ENCODE data around the gene RXFP4.
"Not testable (repeated sequence)": the region's sequence is repeated elsewhere in the genome, so short reads cannot be mapped to it uniquely, and the experiment has no call there.

The RXFP4 gene, protein sequence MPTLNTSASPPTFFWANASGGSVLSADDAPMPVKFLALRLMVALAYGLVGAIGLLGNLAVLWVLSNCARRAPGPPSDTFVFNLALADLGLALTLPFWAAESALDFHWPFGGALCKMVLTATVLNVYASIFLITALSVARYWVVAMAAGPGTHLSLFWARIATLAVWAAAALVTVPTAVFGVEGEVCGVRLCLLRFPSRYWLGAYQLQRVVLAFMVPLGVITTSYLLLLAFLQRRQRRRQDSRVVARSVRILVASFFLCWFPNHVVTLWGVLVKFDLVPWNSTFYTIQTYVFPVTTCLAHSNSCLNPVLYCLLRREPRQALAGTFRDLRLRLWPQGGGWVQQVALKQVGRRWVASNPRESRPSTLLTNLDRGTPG

DNA sequence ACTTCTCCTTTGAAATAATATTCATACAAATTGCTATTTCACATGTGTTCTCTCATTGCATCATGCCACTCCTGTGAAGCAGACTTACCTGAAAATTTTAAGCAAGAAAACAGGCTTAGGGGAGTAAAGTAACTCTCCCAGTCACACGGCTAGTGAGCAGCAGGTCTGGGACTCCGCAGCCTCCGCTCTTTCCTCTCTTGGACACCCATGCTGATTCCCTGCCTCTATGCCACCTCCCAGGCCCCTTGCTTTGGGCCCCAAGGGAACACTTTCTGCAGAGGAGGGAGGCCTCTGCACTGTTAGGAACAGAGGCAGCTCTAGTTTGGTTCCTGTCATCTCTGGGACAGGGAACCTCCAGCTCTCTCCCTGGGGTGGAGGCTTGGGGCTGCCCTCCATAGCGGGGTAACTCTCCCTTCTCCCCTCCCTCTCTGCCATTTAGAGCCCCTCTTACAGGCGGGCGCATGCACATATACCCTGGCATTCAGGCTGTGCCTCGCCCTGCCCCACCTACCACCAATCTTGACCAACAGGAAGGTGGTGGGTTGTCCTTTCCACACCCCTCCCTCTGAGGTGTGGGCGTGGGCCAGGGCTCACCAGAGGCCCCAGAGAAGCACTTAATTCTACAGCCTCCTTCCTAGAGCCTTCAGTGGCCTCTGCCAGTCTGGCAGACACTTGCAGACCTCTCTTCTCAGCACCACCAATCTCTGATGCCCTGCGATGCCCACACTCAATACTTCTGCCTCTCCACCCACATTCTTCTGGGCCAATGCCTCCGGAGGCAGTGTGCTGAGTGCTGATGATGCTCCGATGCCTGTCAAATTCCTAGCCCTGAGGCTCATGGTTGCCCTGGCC, at the start of gene RXFP4:
Gene RXFP4, plus strand, starts transcription at position 646 of the 852 bp plus-strand sequence. Its CDS starts 72 bp downstream, at position 718.
- peak in 2 of 3 donors; percentile 35 to 54 for DNase-seq

DNA sequence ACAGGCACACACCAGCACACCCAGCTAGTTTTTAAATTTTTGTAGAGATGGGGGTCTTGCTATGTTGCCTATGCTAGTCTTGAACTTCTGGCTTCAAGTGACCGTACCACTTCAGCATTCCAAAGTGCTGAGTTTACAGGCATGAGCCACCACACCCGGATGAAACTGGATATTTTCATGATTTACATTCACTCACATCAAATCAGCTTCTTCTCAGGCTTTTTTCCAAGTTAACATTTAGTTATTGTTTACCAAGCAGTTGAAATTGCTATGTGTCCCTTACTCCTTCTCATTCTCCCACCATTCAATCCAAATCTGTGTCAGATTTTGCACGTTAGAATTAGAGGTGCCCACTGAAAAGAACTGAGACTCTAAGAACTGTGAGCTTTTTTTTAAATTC, 48.6 kb upstream of the RXFP4 start:
- no peak for DNase-seq

DNA sequence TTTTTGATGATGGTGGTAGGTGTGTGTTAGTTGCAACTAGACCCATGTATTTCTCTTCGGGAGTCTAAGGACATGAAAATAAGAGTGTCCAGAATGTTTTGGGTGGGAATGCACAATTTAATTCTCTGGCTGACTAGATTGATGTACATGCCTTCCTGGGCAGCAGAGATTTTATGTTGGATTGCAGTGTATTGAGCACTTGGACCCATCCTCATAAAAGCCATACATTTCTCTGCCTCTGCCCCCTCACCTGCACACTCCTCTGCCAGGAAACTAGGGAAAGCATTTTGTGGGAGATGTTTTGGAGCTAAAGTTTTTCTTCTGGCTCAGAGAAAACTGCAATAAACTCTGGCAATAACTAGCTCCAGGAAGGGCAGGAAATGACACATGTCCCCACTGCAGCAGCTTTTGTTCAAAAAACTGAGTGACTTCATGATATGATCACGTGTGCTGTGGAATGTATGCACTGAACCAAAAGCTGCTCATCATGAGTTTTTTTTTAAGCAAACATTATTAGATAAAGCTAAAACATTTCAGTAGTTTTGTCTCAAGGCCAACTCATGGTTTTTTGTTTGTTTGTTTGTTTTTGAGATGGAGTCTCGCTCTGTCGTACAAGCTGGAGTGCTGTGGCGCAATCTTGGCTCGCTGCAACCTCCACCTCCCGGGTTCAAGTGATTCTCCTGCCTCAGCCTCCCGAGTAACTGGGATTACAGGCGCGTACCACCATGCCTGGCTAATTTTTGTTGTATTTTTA, 47.9 kb upstream of the RXFP4 start:
- peak; percentile 62 to 87 (median 82) for DNase-seq

DNA sequence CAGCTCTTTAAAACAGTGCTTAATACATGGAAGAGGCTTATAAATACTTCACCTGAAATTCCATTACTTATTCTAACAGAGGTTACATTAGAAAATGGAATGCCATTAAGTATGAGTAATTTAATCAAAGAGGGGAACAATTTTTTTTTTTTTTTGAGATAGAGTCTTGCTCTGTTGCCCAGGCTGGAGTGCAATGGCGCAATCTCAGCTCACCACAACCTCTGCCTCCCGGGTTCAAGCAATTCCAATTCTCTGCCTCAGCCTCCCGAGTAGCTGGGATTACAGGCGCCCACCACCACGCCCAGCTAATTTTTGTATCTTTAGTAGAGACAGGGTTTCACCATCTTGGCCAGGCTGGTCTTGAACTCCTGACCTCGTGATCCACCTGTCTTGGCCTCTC, 45.8 kb upstream of the RXFP4 start:
- DNase-seq: not testable (repeated sequence)

DNA sequence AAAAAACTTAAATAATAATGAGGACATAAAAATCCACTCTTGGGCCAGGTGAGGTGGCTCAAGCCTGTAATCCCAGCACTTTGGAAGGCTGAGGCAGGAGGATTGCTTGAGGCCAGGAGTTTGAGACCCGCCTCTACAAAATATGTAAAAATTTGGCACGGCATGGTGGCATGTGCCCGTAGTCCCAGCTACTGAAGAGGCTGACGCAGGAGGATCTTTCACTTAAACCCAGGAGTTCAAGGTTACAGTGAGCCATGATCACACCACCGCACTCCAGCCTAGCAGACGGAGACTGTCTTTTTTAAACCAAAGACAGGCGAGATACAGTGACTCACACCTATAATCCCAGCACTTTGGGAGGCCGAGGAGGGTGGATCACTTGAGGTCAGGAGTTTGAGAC, 45.0 kb upstream of the RXFP4 start:
- not testable (repeated sequence) for DNase-seq

DNA sequence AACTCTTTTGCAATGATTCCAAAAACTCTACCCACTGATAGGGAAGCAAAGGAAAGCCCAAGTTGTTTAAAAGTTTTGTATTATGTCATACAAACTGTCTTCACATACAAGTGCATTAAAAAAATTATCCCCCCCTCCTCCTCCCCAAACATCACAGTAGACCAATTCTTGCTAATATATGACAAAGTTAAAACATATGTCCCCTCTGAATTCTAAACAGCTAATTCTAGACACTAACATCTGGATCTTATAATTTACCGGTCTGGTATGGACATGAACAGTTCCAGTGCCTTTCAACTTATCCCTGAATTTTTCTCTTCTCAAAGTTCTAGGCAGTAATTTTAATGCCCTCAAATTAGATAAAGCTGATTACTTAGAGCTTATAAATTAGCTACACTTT, 43.7 kb upstream of the RXFP4 start:
- DNase-seq: no peak

DNA sequence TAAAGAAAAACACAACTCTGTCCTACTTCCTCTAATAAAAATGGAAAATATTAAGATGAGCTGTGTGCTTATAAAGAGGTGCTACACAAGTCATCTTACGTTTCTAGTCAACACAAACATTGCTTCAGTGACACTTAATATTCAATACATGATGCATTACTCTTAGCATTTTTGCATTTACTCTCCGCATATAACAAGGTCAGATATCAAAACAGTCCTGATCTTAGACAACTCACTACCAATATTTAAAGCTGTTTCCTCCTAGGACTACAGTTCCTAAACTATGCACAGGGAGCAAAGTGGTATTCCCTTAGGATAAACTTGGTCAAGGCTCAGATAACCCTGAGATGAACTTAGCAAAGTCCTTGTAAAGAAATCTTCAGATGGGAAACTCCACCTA, 42.5 kb upstream of the RXFP4 start:
- no peak for DNase-seq

DNA sequence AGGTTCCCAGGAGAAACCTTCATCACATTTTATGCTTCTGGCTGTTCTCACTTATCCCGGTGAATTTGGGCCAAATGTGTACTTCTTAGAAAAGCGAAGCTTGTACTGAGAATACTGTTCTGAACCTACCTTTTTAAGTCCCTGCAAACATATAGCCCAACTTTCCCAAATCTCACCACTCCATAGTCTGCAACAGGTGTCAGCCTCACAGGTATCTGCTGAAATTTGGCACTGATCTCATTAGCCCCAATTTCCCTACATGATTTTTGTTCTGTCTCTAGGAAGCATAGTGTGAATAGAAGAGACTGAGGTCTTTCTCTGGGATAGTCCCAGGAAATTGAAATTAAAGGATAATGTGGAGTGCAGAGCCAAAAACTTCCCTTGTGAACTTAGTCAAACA, 41.8 kb upstream of the RXFP4 start:
- no peak for DNase-seq

DNA sequence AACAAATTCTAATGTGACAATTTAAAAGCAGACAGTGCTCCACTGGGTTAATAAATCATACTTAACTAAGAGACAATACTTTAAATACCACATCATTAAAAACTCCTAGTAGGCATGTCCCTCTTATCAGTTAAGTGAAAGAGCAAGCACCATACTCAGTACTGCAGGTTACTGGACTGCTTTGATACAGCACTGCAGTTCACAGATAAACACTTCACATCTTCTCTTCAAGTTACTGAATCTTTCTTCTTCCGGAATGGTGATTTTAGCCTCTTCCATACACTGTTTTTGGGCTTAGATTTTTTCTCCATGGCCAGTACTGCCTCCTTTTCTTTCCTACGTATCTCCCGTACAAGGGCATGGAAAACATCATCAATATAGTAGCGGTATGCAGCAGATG, 41.3 kb upstream of the RXFP4 start:
- no peak for DNase-seq

DNA sequence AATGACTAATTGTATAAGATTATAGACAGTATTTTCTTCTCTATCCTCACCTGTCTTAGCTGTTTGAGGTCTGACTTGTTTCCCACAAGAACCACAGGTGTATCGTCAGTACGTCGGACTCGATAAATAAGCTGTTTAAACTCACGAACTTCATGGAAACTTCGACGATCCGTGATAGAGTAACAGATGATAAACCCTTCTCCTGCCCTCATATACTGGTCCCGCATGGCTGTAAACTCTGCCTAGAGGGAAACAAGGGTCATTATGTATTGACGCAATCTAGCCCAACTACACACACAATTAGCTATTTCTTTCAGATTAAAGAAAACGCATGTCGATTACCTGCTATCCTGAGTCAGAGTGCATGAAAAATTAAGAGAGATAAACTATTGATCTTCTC, 37.2 kb upstream of the RXFP4 start:
- DNase-seq: no peak

DNA sequence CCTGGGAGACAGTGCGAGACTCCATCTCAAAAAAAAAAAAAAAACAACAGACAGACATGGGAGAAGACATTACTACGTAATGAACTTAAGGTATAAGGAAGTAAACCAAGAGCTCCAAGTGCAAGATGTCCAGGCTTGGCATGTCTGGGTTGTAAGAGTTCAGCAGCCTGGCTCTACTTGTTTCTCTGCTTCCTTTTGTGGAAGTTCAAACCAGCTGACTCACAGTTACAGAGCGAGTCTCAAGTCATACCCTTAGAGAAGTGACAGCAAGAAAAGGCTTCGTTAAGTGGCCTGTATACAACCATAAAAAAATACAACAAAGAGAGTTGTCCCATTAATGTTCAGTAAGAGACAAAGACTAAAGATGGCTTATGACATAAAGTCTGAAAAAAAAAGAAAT, 31.5 kb upstream of the RXFP4 start:
- DNase-seq: peak; percentile 81 to 91 (median 86)

DNA sequence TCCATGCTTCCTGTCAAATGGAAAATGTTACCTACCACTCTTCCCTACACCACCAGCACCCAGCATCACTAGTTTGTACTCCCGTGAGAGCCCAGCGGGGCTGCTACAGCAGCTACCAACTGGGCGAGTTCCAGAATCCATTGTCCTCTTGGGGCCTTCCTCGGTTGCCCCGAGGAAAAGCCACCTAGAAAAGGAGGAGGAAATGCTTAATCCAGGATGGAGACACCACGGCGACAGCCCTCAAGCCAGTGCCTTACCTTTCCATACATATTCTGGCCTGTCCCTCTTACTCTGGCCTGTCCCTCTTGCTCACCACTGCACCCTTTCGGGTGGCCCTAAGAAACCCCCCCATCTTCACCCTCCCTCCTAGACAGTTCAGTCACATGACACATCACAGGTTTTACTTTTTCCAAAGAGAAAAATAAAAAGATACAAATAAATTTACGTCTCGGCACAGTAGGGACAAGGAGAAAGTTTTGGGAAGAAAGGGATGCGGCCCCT, 30.8 kb upstream of the RXFP4 start:
- peak; percentile 30 to 43 (median 35) for DNase-seq

DNA sequence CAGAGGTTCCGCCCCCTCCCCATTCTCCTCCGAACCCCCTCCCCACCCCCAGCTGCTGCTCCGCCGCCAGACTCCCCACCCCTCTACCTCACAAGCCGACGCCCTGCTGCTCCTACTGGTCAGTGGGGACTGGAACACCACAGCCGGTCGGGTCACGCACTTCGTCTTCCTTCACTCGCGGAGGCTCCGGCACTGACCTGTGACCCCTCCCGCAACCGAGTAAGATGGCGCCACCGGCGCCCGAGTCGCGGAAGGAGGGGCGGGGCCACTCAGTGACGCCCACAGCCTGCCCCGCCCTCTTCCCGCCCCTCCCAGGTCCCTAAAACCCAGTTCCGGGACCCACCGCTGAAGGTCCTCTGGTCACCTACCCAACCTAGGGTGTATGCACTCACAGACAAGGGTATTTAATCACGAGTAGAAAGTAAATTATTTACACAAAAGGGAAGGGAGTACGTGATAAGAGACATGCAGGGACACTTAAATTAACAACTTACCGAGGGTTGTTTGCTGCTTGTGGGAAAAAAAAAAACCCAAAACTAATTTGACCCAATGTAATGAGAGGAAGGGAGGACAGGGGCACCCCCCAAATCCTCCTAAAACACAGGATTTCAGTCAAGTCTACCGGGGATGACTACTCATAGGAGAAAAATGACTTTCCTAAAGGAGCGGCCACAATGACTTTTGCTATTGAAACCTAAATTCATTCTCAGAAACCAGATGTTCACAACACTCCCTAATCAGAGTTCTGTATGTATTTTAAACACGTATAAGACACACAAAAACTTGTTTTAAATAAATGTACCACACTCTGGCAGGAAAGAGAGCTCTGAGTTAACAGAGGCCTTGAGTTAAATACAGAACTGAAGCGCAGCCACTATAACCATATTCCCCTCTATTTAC, 30.0 kb upstream of the RXFP4 start, which contains the start of gene RIT1:
Gene RIT1, minus strand, starts transcription at position 194 of the 900 bp plus-strand sequence. CDS start 588 bp downstream, outside the sequence.
- DNase-seq: peak; percentile 91 to 97 (median 95)

DNA sequence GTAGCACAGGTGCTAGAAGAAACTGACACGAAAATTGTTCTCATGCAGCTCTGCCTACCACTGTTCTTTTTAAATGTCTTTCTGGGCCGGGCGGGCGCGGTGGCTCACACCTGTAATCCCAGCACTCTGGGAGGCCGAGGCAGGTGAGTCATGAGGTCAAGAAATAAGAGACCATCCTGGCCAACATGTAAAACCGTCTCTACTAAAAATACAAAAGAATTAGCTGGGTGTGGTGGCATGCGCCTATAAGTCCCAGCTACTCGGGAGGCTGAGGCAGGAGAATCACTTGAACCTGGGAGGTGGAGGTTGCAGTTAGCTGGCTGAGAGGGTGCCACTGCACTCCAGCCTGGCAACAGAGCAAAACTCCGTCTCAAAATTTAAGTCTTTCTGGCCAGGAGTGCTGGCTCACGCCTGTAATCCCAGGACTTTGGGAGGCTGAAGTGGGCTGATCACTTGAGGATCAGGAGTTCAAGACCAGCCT, 29.3 kb upstream of the RXFP4 start:
- no peak for DNase-seq

DNA sequence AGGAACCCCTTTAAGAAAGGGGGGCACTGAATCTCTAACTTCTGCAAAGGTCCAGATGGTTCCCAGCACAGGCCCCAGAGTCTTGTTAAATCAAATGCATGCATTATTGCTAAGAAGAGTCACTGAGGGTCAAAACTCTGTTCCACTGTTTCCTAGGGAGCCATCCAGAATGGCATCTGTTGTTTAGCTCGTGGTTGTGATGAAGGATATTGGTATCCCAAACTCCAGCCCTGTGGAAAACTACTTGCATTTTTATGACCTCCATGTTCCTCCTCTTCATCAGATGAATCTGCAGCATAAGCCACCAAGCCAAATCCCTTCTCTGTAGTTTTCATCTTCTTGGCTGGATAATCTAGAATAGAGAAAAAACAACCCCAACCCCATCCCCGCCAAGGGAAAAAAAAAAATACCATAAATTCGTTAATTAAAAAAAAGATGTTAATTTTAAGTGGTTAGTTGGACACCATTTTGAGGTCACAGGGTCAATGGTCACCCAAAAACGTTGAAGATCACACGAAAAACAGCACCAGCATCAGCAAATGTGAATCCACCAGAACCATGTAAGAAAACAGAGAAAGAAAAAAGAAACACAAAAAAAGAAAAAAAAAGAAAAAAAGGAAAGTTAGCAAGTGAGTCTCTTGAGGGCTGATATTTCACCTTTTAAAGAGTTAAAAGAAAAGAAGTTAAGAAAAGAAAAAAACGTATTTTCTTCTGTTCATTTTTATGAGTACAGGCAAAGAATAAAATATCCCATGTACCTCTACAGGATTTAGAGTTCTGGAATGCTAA, 27.3 kb upstream of the RXFP4 start:
- DNase-seq: no peak

DNA sequence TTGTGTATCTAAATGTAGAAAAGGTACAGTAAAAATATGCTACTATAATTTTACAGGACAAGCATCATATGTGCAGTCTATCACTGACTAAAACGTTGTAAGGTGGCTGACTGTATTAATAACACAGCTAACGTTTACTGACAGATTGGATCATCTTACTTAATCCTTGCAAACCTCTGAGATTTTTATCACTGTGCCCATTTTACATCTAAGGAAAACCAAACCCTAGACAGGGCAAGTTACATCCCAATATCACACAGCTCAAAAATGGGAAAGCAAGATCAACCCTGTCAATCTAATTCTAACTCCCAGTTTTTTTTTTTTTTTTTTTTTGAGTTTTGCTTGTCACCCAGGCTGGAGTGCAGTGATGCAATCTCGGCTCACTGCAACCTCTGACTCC, 22.8 kb upstream of the RXFP4 start:
- DNase-seq: no peak

DNA sequence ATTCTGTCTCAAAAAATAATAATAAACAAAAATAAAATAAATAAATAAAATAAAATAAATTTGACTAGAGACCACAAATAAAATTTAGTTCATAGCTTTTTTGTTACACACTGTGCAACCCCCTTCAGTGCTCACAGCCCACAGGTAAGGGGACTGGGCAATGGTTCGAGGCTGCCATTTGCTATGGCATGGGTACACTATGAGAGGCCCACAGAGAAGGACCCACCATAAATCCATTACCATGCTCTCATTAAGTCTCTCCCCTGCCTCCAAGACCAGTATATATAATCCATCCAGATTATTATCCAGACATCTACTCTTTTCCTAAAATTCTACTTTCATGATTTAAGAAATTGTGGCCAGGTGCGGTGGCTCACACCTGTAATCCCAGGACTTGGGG, 21.6 kb upstream of the RXFP4 start:
- no peak for DNase-seq

DNA sequence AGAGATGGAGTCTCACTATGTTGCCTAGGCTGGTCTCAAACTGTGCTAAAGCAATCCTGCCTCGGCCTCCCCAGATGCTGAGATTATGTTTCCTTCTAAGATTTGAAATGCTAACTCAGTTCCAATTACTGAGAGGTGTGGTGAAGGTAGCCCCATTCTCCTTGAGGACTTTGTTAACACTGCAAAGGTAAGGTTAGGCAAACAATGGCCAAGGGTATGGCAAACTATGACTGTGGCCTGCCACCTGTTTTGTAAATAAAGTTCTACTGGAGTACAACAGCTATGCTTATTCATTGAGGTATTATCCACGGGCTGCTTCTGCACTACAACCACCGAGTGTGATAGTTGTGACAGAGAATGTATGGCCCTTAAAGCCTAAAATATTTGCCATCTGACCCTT, 20.7 kb upstream of the RXFP4 start:
- DNase-seq: no peak

DNA sequence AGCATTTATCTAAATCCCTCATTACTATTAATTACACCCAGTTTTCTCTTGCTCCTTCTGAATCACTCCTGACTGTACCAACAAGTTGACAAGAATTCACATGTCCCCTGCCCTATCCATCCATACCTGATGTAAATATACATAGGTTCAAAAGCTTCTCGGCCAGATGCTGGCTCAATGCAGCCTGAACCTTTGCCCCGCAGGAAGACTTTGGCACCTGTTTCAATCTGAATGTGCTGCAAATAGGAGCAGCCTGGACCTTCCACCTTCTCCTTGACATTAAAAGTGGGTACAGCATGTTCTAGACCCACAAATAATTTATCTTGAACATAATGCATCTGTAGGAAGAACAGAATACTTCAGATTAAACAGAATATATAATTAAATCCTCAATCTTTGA, 15.9 kb upstream of the RXFP4 start:
- no peak for DNase-seq

DNA sequence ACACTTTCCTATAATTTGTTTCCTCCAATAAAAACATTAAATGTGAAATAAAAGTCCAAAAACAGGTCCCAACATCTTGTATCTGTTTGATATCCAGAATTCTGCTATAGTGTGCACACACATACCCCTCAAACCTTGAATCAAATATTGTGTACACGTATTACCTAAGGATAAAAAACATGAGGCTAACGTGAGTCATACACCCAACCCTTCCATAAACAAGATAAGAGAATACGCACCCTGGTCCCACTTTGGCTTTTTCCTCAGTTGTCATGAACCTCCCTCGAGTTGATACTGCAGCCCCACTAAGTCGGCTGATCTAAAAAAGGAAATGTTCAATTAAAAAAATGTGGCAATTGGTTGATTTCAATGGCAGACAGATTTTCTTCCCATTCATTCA, 12.4 kb upstream of the RXFP4 start:
- DNase-seq: no peak

DNA sequence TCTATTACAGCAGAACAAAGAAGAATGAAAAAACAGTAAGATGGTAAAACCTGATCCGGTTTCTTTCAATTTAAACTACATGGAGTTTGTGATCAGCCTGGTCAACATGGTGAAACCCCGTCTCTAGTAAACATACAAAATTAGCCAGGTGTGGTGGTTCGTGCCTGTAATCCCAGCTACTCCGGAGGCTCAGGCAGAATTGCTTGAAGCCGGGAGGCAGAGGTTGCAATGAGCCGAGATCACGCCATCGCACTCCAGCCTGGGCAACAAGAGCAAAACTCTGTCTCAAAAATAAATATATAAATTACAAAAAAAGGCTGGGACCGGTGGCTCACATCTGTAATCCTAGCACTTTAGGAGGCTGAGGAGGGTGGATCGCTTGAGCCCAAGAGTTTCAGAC, 10.7 kb upstream of the RXFP4 start:
- DNase-seq: not testable (repeated sequence)

Data from suppressor macrophage treated with lipopolysaccharide for 1 hour (primary cell).